ENCODE data around the gene UHRF1.

GRCh38 chr19:5003781-5004180, 94.5 kb downstream of the UHRF1 start:
- no peak for TF ChIP-seq CTCF (IDR thresholded peaks at IDR 0.05; ENCODE audit: low read depth, low read length)
- TF ChIP-seq EZH2phosphoT487 (IDR thresholded peaks at IDR 0.05; ENCODE audit: low read depth): no peak
